ENCODE measurements around the gene ACVR2B. TPM values are rescaled to one million over a fixed set of nuclear protein-coding genes. Genes with fewer than 3 reads are reported as not detected.

The ACVR2B gene
- total and polyA plus RNA-seq, 2 of the 13 experiments (the other 11 are each of a cell fraction or from before 2014, with no cell fraction given): 10.0 to 12.7 TPM

DNA sequence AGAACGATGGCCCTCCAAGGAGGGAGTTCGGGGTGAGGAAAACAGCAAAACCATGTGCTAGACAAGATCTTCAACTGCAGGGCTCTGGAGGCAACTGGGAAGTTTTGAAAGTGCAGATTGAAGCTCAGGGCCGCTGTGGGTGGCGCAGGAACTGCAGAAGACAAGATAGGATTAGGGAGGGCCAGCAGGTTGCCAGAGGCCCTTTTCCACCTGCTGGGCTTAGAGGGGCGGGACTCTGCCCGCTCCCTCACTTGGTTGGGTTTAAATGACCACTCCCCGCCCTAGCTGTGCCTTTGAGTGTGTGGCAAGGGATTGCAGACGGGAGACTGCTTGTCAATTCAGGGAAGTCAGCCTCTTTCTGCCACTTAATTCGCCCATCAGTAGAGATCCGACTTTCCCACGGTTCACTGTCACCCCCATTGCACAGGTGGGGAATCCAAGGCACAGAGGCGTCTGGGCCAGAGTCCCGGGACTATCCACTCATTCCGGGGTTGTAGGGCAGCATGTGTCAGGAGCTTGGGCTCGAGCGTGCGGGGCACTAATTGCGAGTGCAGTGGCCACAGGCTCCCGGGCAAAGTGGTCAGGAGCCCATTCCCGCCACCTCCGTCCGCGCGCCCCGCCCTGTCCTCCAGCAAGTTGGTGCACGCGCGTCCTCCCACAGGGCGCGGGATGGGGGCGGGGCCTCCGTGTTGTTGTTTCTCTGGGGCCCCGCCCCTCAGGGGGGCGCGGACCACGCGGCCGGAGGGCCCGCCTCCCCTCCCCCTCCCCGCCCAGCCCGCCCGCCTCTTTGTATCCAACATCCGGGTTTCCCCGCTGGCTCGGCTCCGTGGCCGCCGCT lies at the start of gene ACVR2B (continued):
- TF ChIP-seq MXD4 (CRISPR knock-in tag; IDR thresholded peaks at IDR 0.05) (0 out of 2 replicates have a peak, but pooled peaks have one; percentile 23), ZNF761 (CRISPR knock-in tag; conservative IDR thresholded peaks at IDR 0.05) (no peak), HMGXB3 (CRISPR knock-in tag; IDR thresholded peaks at IDR 0.05; ENCODE audit: borderline replicate concordance) (no peak), GATAD2A (CRISPR knock-in tag; IDR thresholded peaks at IDR 0.05) (0 out of 2 replicates have a peak, but pooled peaks have one; percentile 18), ZFP37 (CRISPR knock-in tag; IDR thresholded peaks at IDR 0.05; ENCODE audit: borderline replicate concordance) (no peak), AKAP8 (CRISPR knock-in tag; IDR thresholded peaks at IDR 0.05) (0 out of 2 replicates have a peak, but pooled peaks have one; percentile 66), ZNF382 (CRISPR knock-in tag; IDR thresholded peaks at IDR 0.05; ENCODE audit: borderline replicate concordance) (no peak), TBX2 (CRISPR knock-in tag; IDR thresholded peaks at IDR 0.05; ENCODE audit: borderline replicate concordance) (peak; percentile 39; the same call in 1 of the 2 replicates), SMAD3 (CRISPR knock-in tag; IDR thresholded peaks at IDR 0.05) (no peak), NFRKB (IDR thresholded peaks at IDR 0.05) (no peak), KLF13 (CRISPR knock-in tag; IDR thresholded peaks at IDR 0.05) (no peak), ZNF292 (CRISPR knock-in tag; IDR thresholded peaks at IDR 0.05; ENCODE audit: borderline replicate concordance, low read depth) (0 out of 2 replicates have a peak, but pooled peaks have one; percentile 19), MIER3 (CRISPR knock-in tag; IDR thresholded peaks at IDR 0.05; ENCODE audit: borderline replicate concordance) (peak; percentile 31; the same call in 1 of the 2 replicates), BCL3 (CRISPR knock-in tag; IDR thresholded peaks at IDR 0.05) (0 out of 2 replicates have a peak, but pooled peaks have one; percentile 4), ZNF614 (CRISPR knock-in tag; IDR thresholded peaks at IDR 0.05; ENCODE audit: borderline replicate concordance) (no peak), MEIS2 (CRISPR knock-in tag; IDR thresholded peaks at IDR 0.05) (0 out of 2 replicates have a peak, but pooled peaks have one; percentile 48), ZNF629 (CRISPR knock-in tag; conservative IDR thresholded peaks at IDR 0.05) (peak; percentile 86), FOXM1 (CRISPR knock-in tag; IDR thresholded peaks at IDR 0.05) (no peak), MXD3 (CRISPR knock-in tag; IDR thresholded peaks at IDR 0.05) (peak; percentile 31; the same call in 1 of the 2 replicates)
- TF ChIP-seq, protein P1, sequence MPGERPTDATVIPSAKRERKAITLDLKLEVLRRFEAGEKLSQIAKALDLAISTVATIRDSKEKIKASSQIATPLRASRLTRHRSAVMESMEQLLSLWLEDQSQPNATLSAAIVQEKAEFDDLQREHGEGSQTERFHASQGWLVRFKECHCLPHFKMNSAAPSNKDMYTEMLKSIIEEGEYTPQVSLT (CRISPR knock-in tag; IDR thresholded peaks at IDR 0.05; ENCODE audit: borderline replicate concordance, low read depth): no peak
- TF ChIP-seq, protein P2, sequence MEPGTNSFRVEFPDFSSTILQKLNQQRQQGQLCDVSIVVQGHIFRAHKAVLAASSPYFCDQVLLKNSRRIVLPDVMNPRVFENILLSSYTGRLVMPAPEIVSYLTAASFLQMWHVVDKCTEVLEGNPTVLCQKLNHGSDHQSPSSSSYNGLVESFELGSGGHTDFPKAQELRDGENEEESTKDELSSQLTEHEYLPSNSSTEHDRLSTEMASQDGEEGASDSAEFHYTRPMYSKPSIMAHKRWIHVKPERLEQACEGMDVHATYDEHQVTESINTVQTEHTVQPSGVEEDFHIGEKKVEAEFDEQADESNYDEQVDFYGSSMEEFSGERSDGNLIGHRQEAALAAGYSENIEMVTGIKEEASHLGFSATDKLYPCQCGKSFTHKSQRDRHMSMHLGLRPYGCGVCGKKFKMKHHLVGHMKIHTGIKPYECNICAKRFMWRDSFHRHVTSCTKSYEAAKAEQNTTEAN (CRISPR knock-in tag; conservative IDR thresholded peaks at IDR 0.05): no peak

Data from HepG2 (cell line).